BE2C (cell line): ENCODE results near the gene MAP3K10.

Experiments used
- DNase-seq: peaks from one replicate; pipeline ENCODE4 v3.0.0-alpha.2; 2020
- H3K27me3 ChIP-seq: fragments of 250-450 bp; sonication (Bioruptor Pico); 2 replicates; pipeline ENCODE4 v1.5.1; 2020; ENCODE audit warnings: mild to moderate bottlenecking
- H3K36me3 ChIP-seq: fragments of 250-450 bp; sonication (Bioruptor Pico); 2 replicates; pipeline ENCODE4 v1.5.1; 2020; ENCODE audit warnings: mild to moderate bottlenecking
- H3K4me1 ChIP-seq: fragments of 250-450 bp; sonication (Bioruptor Pico); 2 replicates; pipeline ENCODE4 v1.5.1; 2020
- H3K4me3 ChIP-seq: 2 replicates; pipeline ENCODE4 v1.5.1; 2011; ENCODE audit warnings: low read depth, low read length
- H3K9me3 ChIP-seq: fragments of 250-450 bp; sonication (Bioruptor Pico); 2 replicates; pipeline ENCODE4 v1.5.1; 2020
- CTCF ChIP-seq: IDR thresholded peaks from 2 replicates; pipeline ENCODE4 v1.5.1; 2012; ENCODE audit warnings: mild to moderate bottlenecking, low read depth, low read length

MAP3K10 gene

GRCh38 chr19:40245506-40246128, 54.4 kb downstream of the MAP3K10 start:
- H3K9me3 ChIP-seq, result no peaks in the 10 kb centered on the region

GRCh38 chr19:40246292-40247073, 55.3 kb downstream of the MAP3K10 start:
- H3K9me3 ChIP-seq, result no peaks in the 10 kb centered on the region
- no peaks in the 10 kb centered on the region for H3K27me3 ChIP-seq
- no peak for TF ChIP-seq CTCF
- no peaks in the 10 kb centered on the region for H3K4me1 ChIP-seq
- peaks cover 13% of the 10 kb centered on the region for H3K36me3 ChIP-seq
- no peak overlapping the region for H3K4me3 ChIP-seq
- DNase-seq, result no peak

More at GRCh38 chr19:40245506-40246128, 54.4 kb downstream of the MAP3K10 start:
- no peaks in the 10 kb centered on the region for H3K27me3 ChIP-seq
- DNase-seq, result no peak
- H3K4me3 ChIP-seq, result no peak overlapping the region
- H3K4me1 ChIP-seq, result no peaks in the 10 kb centered on the region
- peaks cover 15% of the 10 kb centered on the region for H3K36me3 ChIP-seq
- no peak for TF ChIP-seq CTCF

GRCh38 chr19:40247178-40247577, 56.0 kb downstream of the MAP3K10 start:
- no peak for TF ChIP-seq CTCF
- DNase-seq, result no peak
- Histone ChIP-seq H3K36me3 (peaks cover 10% of the 10 kb centered on the region), H3K9me3 (no peaks in the 10 kb centered on the region), H3K4me3 (no peak overlapping the region), H3K27me3 (no peaks in the 10 kb centered on the region), H3K4me1 (no peaks in the 10 kb centered on the region)

- no peak for TF ChIP-seq CTCF
- Histone ChIP-seq H3K36me3 (peaks cover 12% of the 10 kb centered on the region; the same call in 1 of the 2 replicates), H3K4me1 (no peaks in the 10 kb centered on the region), H3K27me3 (no peaks in the 10 kb centered on the region), H3K4me3 (no peak overlapping the region), H3K9me3 (no peaks in the 10 kb centered on the region)
- DNase-seq, result no peak
Observed at GRCh38 chr19:40247735-40248262, 56.6 kb downstream of the MAP3K10 start.

GRCh38 chr19:40249201-40249600, 58.0 kb downstream of the MAP3K10 start:
- no peak for TF ChIP-seq CTCF
- H3K4me1 ChIP-seq, result no peaks in the 10 kb centered on the region
- DNase-seq, result no peak
- no peak overlapping the region for H3K4me3 ChIP-seq
- no peaks in the 10 kb centered on the region for H3K27me3 ChIP-seq
- no peaks in the 10 kb centered on the region for H3K9me3 ChIP-seq
- H3K36me3 ChIP-seq, result peaks cover 14% of the 10 kb centered on the region

GRCh38 chr19:40249781-40250180, 58.6 kb downstream of the MAP3K10 start:
- Histone ChIP-seq H3K4me1 (no peaks in the 10 kb centered on the region), H3K9me3 (no peaks in the 10 kb centered on the region), H3K27me3 (no peaks in the 10 kb centered on the region), H3K4me3 (no peak overlapping the region), H3K36me3 (peaks cover 19% of the 10 kb centered on the region)
- TF ChIP-seq CTCF, result no peak
- DNase-seq, result no peak
